A549 (cell line): ENCODE results near the gene AIF1.

Experiments used
- CTCF ChIP-seq: fragments of >200 bp; sonication (Bioruptor Twin); formaldehyde crosslinking; IDR thresholded peaks from 3 replicates; pipeline ENCODE4 v1.5.1; 2016
- SMC3 ChIP-seq: fragments of >200 bp; sonication (Bioruptor Twin); formaldehyde crosslinking; IDR thresholded peaks from 3 replicates; pipeline ENCODE4 v1.6.1; 2018; ENCODE audit warnings: inconsistent platforms

GRCh38 chr6:31631681-31632278 lies 16.7 kb downstream of the AIF1 start:
- TF ChIP-seq SMC3 (no peak), CTCF (no peak)
